GM12878 (cell line): ENCODE data around the gene ALDH3A2.
A peak's percentile ranks its signal among the peaks of the same experiment; 100 is the strongest.

Experiments used
- BRCA1 ChIP-seq: IDR thresholded peaks from 2 replicates; pipeline ENCODE4 v1.6.1; 2011; ENCODE audit warnings: low read depth, low read length, improper control_type of control experiment
- EZH2 ChIP-seq: IDR thresholded peaks from 2 replicates; pipeline ENCODE4 v1.6.1; 2012; ENCODE audit warnings: low read depth, mild to moderate bottlenecking, control low read depth, inconsistent platforms, low read length, borderline replicate concordance; ENCODE audit not compliant: control insufficient read depth
- IRF4 ChIP-seq: IDR thresholded peaks from 2 replicates; pipeline ENCODE4 v1.6.1; 2011; ENCODE audit warnings: low read depth, low read length
- MXI1 ChIP-seq: fragments of 150-350 bp; IDR thresholded peaks from 2 replicates; pipeline ENCODE4 v1.6.1; 2011; ENCODE audit warnings: low read depth, mild to moderate bottlenecking, inconsistent platforms, low read length, improper control_type of control experiment
- POLR2A ChIP-seq: IDR thresholded peaks from 2 replicates; pipeline ENCODE4 v1.6.1; 2011; ENCODE audit warnings: low read depth, mild to moderate bottlenecking, low read length
- POLR2AphosphoS5 ChIP-seq: IDR thresholded peaks from 2 replicates; pipeline ENCODE4 v1.6.1; 2011; ENCODE audit warnings: mild to moderate bottlenecking, low read length, inconsistent platforms
- SIN3A ChIP-seq: IDR thresholded peaks from 2 replicates; pipeline ENCODE4 v1.6.1; 2012; ENCODE audit warnings: low read depth, low read length, improper control_type of control experiment
- SMC3 ChIP-seq: IDR thresholded peaks from 2 replicates; pipeline ENCODE4 v1.6.1; 2011; ENCODE audit warnings: low read length, improper control_type of control experiment, borderline replicate concordance
- ZNF24 ChIP-seq: fragments of 450-650 bp; IDR thresholded peaks from 2 replicates; pipeline ENCODE4 v1.6.1; 2017; ENCODE audit warnings: antibody characterized with exemption, mild to moderate bottlenecking
- TF ChIP-seq, protein P1 (sequence below), 3 experiments: IDR thresholded peaks in 2 of 3; conservative IDR thresholded peaks in 1 of 3; 2 replicates each; pipeline ENCODE4 v1.5.1; 2011; ENCODE audit warnings: low read depth in 3 of 3, low read length in 3 of 3, mild to moderate bottlenecking in 3 of 3, control low read depth in 2 of 3, moderate library complexity in 2 of 3, inconsistent platforms in 1 of 3, mixed read lengths in 1 of 3; ENCODE audit not compliant: control insufficient read depth in 2 of 3, insufficient read depth in 1 of 3; ENCODE audit errors: extremely low read depth in 1 of 3
- TF ChIP-seq, protein P2 (sequence below): IDR thresholded peaks from 2 replicates; pipeline ENCODE4 v1.6.1; 2012; ENCODE audit warnings: low read depth, low read length, improper control_type of control experiment

- TF ChIP-seq, protein P1, sequence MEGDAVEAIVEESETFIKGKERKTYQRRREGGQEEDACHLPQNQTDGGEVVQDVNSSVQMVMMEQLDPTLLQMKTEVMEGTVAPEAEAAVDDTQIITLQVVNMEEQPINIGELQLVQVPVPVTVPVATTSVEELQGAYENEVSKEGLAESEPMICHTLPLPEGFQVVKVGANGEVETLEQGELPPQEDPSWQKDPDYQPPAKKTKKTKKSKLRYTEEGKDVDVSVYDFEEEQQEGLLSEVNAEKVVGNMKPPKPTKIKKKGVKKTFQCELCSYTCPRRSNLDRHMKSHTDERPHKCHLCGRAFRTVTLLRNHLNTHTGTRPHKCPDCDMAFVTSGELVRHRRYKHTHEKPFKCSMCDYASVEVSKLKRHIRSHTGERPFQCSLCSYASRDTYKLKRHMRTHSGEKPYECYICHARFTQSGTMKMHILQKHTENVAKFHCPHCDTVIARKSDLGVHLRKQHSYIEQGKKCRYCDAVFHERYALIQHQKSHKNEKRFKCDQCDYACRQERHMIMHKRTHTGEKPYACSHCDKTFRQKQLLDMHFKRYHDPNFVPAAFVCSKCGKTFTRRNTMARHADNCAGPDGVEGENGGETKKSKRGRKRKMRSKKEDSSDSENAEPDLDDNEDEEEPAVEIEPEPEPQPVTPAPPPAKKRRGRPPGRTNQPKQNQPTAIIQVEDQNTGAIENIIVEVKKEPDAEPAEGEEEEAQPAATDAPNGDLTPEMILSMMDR (IDR thresholded peaks at IDR 0.05 in 2 of 3, conservative IDR thresholded peaks at IDR 0.05 in 1 of 3; ENCODE audit: control insufficient read depth in 2 of 3, extremely low read depth in 1 of 3, insufficient read depth in 1 of 3, low read depth in 3 of 3, low read length in 3 of 3): peak; percentile 49 to 85 (median 74)
- no peak for TF ChIP-seq POLR2AphosphoS5
- no peak for TF ChIP-seq BRCA1
- TF ChIP-seq MXI1: no peak
- no peak for TF ChIP-seq EZH2
- TF ChIP-seq SMC3: peak; percentile 39; the same call in 1 of the 2 replicates
- TF ChIP-seq SIN3A: no peak
- TF ChIP-seq POLR2A: no peak
- TF ChIP-seq, protein P2, sequence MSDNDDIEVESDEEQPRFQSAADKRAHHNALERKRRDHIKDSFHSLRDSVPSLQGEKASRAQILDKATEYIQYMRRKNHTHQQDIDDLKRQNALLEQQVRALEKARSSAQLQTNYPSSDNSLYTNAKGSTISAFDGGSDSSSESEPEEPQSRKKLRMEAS: no peak
- no peak for TF ChIP-seq ZNF24
- no peak for TF ChIP-seq IRF4
Measured at GRCh38 chr17:19645734-19646201, 2.8 kb upstream of the ALDH3A2 start.
